Stimulated activated naive CD8-positive, alpha-beta T cell treated with anti-CD3 and anti-CD28 coated beads, Interleukin-15, Interleukin-2, amounts not matched to agents 100 U/mL and 50 U/mL, for 24 hours (primary cell): ENCODE results near the gene KCTD5.

Experiments
- ATAC-seq: fragments of 150-1000 bp; cut with Tn5 transposase; one replicate; pipeline ENCODE4 v1.10.0; 2021
- DNase-seq: peaks from one replicate; pipeline ENCODE4 v3.0.0; 2021

Gene KCTD5

GRCh38 chr16:2726923-2727322 lies 44.6 kb downstream of the KCTD5 start:
- DNase-seq (no peak), ATAC-seq (no peak)

DNA sequence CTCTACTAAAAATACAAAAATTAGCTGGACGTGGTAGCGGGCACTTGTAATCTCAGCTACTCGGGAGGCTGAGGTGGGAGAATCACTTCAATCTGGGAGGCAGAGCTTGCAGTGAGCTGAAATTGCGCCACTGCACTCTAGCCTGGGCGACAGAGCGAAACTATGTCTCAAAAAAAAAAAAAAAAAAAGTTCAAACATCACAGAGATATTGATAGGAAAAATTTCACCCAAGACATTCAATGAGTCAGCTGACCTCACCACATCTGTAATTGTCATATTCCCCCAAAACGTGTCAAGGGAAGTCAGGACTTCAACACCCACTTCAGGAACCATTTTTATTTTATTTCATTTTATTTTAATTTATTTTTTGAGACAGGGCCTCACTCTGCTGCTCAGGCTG lies 45.7 kb downstream of the KCTD5 start:
- DNase-seq, result no peak
- ATAC-seq, result peak; percentile 77

- no peak for ATAC-seq
- no peak for DNase-seq
These were observed 52.7 kb downstream of the KCTD5 start for GRCh38 chr16:2734844-2735515.

- no peak for DNase-seq
These were observed 54.3 kb downstream of the KCTD5 start for GRCh38 chr16:2736476-2737237.

GRCh38 chr16:2737238-2737605 lies 54.9 kb downstream of the KCTD5 start:
- no peak for DNase-seq
- ATAC-seq, result no peak

More at GRCh38 chr16:2736476-2737237, 54.3 kb downstream of the KCTD5 start:
- ATAC-seq, result no peak

DNA sequence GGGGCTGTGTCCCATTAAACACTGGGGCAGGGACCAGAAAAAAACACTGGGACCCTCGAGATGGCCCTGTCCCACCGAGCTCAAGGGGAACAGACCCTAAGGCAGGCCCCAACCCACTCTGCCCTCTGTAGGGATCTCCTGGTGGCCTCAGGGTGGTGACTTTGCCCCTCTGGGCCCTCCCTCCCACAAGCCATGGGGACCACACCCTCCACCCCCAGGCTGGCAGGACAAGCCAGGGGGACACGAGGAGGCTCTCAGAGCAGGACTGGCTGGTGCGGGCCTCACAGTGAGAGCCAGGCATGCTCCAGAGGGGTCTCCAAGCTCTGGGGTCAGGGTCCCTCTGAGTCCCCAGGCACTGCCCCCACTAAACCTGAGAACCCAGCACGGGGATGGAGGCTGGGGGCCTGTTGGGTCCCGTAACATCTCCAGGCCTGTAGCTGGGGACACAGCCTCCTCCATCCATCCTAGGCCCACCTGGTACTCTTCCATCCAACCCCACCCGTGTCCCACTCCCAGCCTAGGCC lies 55.6 kb downstream of the KCTD5 start:
- ATAC-seq, result no peak
- no peak for DNase-seq

- no peak for DNase-seq
- no peak for ATAC-seq
These were observed 56.3 kb downstream of the KCTD5 start for GRCh38 chr16:2738615-2739014.

DNA sequence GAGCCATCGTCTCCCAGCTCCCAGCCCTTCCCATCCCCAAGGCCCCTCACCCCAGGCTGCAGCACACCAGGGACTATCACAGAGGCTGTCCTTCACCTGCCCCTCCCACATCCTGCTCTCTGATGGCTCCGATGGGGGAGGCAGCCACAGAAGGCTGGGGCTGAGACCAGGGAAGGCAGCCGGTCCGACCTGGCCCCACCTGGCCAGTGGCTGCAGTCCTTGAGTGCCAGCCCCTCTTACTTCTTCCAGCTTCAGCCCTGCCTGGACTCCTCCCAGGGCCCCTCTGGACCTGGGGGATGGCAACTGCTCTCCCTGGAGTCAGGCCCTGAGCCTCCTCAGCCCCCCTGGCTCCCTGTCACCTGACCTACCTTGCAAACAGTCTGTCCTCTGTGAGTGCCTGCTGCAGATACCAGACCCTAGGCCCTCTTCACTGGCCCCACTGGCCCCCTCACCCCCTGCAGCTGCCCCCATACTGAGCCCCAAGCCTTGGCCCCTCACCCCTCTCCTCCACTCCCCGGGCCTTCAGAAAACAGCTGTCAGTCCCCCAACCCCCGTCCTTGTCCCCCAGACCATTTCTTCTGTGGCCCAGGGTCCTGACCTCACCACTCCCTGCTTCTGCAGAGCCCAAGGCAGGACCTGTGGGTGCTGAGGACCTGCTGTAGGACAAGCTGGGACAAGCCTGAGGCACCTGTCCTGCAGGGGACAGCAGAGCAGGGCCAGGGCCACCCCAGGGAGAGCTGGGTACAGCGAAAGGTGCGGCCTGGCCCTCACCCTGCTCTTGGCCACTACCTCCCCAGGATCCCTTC lies 57.5 kb downstream of the KCTD5 start:
- no peak for ATAC-seq
- no peak for DNase-seq

DNA sequence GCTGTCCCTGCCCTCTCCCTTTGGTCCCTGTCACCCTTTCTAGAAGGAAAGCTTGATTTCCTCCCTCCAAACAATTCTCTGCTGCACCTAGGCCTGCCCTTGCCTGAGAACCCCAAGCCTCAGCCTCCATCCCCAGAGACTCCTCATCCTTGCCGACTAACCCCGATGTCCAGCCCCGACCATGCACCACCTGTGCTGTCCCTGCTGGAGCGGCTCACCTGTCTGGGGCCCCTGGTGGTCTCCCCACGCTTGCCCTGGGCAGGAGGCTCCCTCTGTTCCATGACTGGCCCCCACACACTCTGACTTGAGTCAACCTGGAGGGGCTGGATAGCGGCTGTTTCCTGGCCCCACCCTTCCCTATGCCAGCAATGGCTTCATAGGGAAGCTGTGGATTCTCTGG lies 58.2 kb downstream of the KCTD5 start:
- peak; percentile 11 for ATAC-seq

DNA sequence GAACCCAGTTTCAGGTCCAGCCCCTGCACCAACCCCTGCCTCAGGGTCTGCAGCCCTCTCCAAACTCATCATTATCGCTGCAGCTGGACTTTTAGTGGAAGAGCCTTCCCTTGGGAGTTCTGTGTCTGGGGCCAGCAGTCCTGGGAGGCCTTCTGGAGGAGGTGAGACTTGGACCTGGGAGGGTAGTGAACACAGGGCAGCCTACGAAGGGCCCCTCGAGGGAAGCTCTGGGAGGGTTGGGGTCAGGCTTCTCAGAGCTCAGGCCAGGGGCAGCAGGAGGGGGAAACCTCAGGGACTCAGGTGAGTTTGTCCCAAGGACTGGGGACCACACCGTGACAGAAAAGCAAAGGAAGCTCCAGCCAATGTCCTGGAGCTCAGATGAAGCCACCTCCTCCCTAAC lies 58.8 kb downstream of the KCTD5 start:
- no peak for ATAC-seq

More for the DNA sequence above, 58.2 kb downstream of the KCTD5 start:
- DNase-seq, result no peak

GRCh38 chr16:2742323-2743006 lies 60.1 kb downstream of the KCTD5 start:
- ATAC-seq (no peak), DNase-seq (no peak)

More for the DNA sequence above, 58.8 kb downstream of the KCTD5 start:
- DNase-seq, result no peak

- ATAC-seq, result no peak
These were observed 60.9 kb downstream of the KCTD5 start for GRCh38 chr16:2743007-2743810.

DNA sequence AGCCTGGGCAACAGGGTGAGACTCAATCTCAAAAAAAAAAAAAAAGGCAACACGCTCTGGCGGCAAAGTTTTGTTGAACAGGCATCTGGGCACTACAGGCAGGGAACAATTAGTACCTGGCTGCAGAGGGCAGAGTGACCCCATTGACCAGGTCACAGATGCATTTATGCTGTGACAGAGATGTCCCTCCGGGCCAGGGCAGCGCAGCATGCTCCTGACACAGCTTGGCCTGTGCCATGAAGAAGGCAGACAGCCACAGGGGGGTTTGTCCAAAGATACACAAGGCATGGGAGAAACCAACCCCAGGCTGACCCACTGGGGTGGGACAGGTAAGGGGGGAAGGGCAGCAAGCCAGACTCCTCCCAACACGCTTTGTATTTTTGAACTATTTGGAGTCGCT lies 62.4 kb downstream of the KCTD5 start:
- ATAC-seq, result no peak
- no peak for DNase-seq

More at GRCh38 chr16:2743007-2743810, 60.9 kb downstream of the KCTD5 start:
- DNase-seq, result no peak

DNA sequence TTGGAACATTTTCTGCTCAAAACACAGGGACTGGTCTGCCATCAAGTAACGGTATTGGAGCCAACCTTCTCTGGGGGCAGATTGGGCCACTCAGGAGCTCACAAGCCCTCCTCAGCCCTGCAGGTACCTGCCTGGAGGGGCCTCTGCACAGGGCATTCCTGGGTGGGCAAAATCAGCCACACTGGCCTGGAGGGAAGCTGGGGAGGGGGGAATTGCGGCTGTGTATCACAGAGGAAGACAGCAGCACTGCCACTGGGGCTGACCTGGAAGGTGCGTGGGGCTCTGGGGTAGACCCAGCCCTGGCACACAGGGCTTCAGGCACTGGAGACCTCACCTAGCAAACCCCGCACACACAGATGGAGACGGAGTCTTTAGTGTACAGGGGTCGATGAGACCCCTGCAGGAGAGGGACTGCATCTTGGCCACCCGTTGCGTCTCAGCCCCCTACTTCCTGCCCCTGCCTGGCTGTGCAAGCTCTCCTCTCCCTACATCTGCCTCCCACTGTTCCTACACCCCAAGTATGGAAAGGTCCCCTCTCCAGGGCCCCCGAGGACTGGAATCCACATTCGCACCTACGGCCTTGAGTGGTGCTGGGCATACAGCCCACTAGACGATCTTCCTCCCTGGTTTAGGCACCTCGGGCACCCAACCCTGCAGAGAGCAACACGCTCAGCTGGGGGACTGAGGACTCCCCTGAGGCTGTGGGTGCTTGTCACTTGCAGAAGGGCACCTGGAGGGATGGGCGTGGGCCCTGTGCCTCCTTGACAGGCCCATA lies 63.0 kb downstream of the KCTD5 start:
- ATAC-seq, result no peak
- DNase-seq, result no peak

GRCh38 chr16:2745961-2746360 lies 63.6 kb downstream of the KCTD5 start:
- ATAC-seq (no peak), DNase-seq (no peak)

- ATAC-seq, result no peak
- no peak for DNase-seq
These were observed 66.6 kb downstream of the KCTD5 start for GRCh38 chr16:2748757-2749455.

- ATAC-seq (no peak), DNase-seq (no peak)
These were observed 67.2 kb downstream of the KCTD5 start for GRCh38 chr16:2749476-2749875.

DNA sequence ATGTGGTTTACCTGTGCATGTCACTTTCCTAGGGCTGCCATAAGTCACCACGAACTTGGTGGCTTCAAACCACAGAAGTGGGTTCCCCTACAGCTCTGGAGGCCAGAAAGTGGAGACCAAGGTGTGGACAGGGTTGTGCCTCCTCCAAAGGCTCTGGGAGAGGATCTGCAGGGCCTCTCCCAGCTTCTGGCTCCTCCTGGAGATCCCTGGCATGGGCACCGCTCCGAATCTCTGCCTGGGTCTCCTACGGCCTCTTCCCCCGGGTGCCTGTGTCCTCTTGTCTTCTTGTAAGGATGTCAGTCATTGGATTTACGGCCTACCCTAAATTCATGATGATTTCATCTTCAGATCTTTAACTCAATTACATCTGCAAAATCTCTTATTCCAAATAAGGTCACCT lies 67.6 kb downstream of the KCTD5 start:
- DNase-seq, result no peak
- no peak for ATAC-seq

DNA sequence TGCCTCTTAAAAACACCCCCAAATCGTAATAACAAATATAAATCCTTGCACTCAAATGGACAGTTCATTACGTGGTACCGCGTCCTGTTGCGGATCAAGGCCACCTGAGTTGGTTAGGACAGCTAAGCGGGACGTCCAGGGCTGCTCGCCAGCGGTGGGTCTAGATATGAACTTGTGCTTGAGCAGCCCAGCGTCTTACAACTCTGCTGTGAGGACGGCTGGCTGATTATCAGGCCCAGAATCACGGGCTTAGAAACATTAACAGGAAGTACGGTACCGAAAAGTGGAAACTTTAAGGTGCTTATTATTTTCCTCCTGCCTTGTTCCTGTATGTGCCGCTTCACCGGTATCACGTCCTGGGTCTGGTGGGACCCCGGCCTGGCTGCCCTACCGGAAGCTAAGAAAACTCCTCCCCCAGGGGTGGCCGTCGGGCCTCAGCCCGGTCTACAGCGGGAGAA lies 69.3 kb downstream of the KCTD5 start:
- peak; percentile 25 for ATAC-seq
- no peak for DNase-seq
